Measurements from ENCODE around the gene SLC34A3.

The SLC34A3 gene

GRCh38 chr9:137221506-137222111, 9.1 kb upstream of the SLC34A3 start:
- peak overlapping the region; percentile 74 for H3K4me2 ChIP-seq (ENCODE audit: low read length)
- TF ChIP-seq EZH2phosphoT487 (IDR thresholded peaks at IDR 0.05; ENCODE audit: low read depth) = no peak
- no peak for TF ChIP-seq CTCF (IDR thresholded peaks at IDR 0.05; ENCODE audit: low read depth, low read length)
- H3K27me3 ChIP-seq (ENCODE audit: low read depth, low read length) = no peaks in the 10 kb centered on the region
- no peak overlapping the region for H3K27ac ChIP-seq (ENCODE audit: low read length)
- H4K20me1 ChIP-seq (ENCODE audit: insufficient read depth, low read length) = no peaks in the 10 kb centered on the region
- H3K9ac ChIP-seq (ENCODE audit: low read length) = peak overlapping the region; percentile 62
- H3K36me3 ChIP-seq (replicated peaks; ENCODE audit: low read depth, low read length) = no peaks in the 10 kb centered on the region
- no peaks in the 10 kb centered on the region for H3K79me2 ChIP-seq (ENCODE audit: low read length)
- no peaks in the 10 kb centered on the region for H3K9me3 ChIP-seq (ENCODE audit: insufficient read depth, low read length)
- no peak overlapping the region for H2AFZ ChIP-seq (ENCODE audit: low read depth, low read length)
- peaks cover 10% of the 10 kb centered on the region; the same call in 1 of the 2 replicates for H3K4me1 ChIP-seq (ENCODE audit: low read length)
- H3K4me3 ChIP-seq (ENCODE audit: low read length) = peak overlapping the region; percentile 84

- no peaks in the 10 kb centered on the region for H3K36me3 ChIP-seq (replicated peaks; ENCODE audit: low read depth, low read length)
- H2AFZ ChIP-seq (ENCODE audit: low read depth, low read length) = no peak within 1 kb of the TSS
- peak within 1 kb of the TSS; percentile 14; the same call in 1 of the 2 replicates for H3K27ac ChIP-seq (ENCODE audit: low read length)
- no peaks in the 10 kb centered on the region for H3K79me2 ChIP-seq (ENCODE audit: low read length)
- H3K4me1 ChIP-seq (ENCODE audit: low read length) = peaks cover 12% of the 10 kb centered on the region
- peak within 1 kb of the TSS; percentile 62 for H3K9ac ChIP-seq (ENCODE audit: low read length)
- no peaks in the 10 kb centered on the region for H3K9me3 ChIP-seq (ENCODE audit: insufficient read depth, low read length)
- H4K20me1 ChIP-seq (ENCODE audit: insufficient read depth, low read length) = no peaks in the 10 kb centered on the region
- TF ChIP-seq EZH2phosphoT487 (IDR thresholded peaks at IDR 0.05; ENCODE audit: low read depth) (no peak), CTCF (IDR thresholded peaks at IDR 0.05; ENCODE audit: low read depth, low read length) (no peak)
- peak within 1 kb of the TSS; percentile 75 for H3K4me2 ChIP-seq (ENCODE audit: low read length)
- peak within 1 kb of the TSS; percentile 93 for H3K4me3 ChIP-seq (ENCODE audit: low read length)
- H3K27me3 ChIP-seq (ENCODE audit: low read depth, low read length) = no peaks in the 10 kb centered on the region
Measured at GRCh38 chr9:137222190-137223077, 8.3 kb upstream of the SLC34A3 start, which contains the start of gene RNF208. Gene RNF208, minus strand, starts transcription at chr9:137222240. Its CDS starts 1,028 bp downstream, at chr9:137221212.

- H3K27me3 ChIP-seq (ENCODE audit: low read depth, low read length) = no peaks in the 10 kb centered on the region
- TF ChIP-seq EZH2phosphoT487 (IDR thresholded peaks at IDR 0.05; ENCODE audit: low read depth) (no peak), CTCF (IDR thresholded peaks at IDR 0.05; ENCODE audit: low read depth, low read length) (no peak)
- H3K4me1 ChIP-seq (ENCODE audit: low read length) = peaks cover 15% of the 10 kb centered on the region
- H3K4me3 ChIP-seq (ENCODE audit: low read length) = peak overlapping the region; percentile 93
- no peaks in the 10 kb centered on the region for H3K36me3 ChIP-seq (replicated peaks; ENCODE audit: low read depth, low read length)
- H3K79me2 ChIP-seq (ENCODE audit: low read length) = no peaks in the 10 kb centered on the region
- peak overlapping the region; percentile 93 for H3K4me2 ChIP-seq (ENCODE audit: low read length)
- peak overlapping the region; percentile 50 for H3K27ac ChIP-seq (ENCODE audit: low read length)
- H3K9ac ChIP-seq (ENCODE audit: low read length) = peak overlapping the region; percentile 91
- H2AFZ ChIP-seq (ENCODE audit: low read depth, low read length) = peak overlapping the region; percentile 13; the same call in 1 of the 2 replicates
- H3K9me3 ChIP-seq (ENCODE audit: insufficient read depth, low read length) = no peaks in the 10 kb centered on the region
- no peaks in the 10 kb centered on the region for H4K20me1 ChIP-seq (ENCODE audit: insufficient read depth, low read length)
Measured at GRCh38 chr9:137223078-137223970, 7.4 kb upstream of the SLC34A3 start.

All from OCI-LY3 (cell line).